Measurements from ENCODE around the gene TMEM63A. TPM values are rescaled to one million over a fixed set of nuclear protein-coding genes. Genes with fewer than 3 reads are reported as not detected.
"Not testable (repeated sequence)": the region's sequence is repeated elsewhere in the genome, so short reads cannot be mapped to it uniquely, and the experiment has no call there.

The TMEM63A gene
- polyA plus RNA-seq, 2 of the 4 experiments (the other 2 are of a cell fraction) = 7.5 to 9.5 TPM

DNA sequence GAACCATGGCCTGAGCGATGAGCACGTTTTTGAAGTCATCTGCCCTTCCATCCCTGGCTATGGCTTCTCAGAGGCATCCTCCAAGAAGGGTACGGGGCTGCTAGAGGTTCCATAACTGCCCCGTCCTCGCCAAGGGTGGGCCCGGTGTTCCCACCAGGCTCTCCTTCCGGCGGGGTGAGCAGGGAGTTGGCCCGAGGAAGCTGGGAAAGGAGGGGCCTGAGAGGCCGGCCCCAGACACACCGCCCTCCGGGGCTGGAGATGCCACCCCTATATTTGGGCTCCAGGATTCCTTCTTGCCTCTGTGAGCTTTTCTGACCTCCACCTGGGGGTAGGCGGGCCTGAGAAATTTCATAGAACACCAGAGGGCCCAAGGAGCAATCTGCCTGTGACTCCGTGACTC is 43.4 kb downstream of the TMEM63A start (continued):
- TF ChIP-seq, protein P1, sequence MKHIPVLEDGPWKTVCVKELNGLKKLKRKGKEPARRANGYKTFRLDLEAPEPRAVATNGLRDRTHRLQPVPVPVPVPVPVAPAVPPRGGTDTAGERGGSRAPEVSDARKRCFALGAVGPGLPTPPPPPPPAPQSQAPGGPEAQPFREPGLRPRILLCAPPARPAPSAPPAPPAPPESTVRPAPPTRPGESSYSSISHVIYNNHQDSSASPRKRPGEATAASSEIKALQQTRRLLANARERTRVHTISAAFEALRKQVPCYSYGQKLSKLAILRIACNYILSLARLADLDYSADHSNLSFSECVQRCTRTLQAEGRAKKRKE (CRISPR knock-in tag; IDR thresholded peaks at IDR 0.05; ENCODE audit: low read depth) = no peak
- TF ChIP-seq TFCP2L1 (CRISPR knock-in tag; IDR thresholded peaks at IDR 0.05) = no peak
- TF ChIP-seq ZNF302 (CRISPR knock-in tag; IDR thresholded peaks at IDR 0.05) = no peak
- TF ChIP-seq CHD2 (IDR thresholded peaks at IDR 0.05; ENCODE audit: low read length, partially characterized antibody) = no peak
- TF ChIP-seq CBX2 (IDR thresholded peaks at IDR 0.05; ENCODE audit: borderline replicate concordance, low read depth) = no peak
- TF ChIP-seq FOXS1 (CRISPR knock-in tag; IDR thresholded peaks at IDR 0.05) = no peak
- TF ChIP-seq GATA3 (IDR thresholded peaks at IDR 0.05; ENCODE audit: borderline replicate concordance) = no peak

DNA sequence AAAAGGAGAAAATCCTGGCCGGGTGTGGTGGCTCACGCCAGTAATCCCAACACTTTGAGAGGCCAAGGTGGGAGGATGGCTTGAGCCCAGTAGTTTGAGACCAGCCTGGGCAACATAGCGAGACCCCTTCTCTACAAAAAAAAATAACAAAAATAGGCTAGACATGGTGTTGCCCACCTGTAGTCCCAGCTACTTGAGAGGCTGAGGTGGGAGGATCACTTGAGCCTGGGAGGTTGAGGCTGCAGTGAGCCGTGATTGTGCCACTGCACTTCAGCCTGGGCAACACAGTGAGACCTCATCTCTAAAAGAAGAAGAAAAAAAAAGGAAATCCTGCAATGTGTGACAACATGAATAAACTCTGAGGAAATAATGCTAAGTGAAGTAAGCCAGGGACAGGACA is 45.9 kb downstream of the TMEM63A start:
- POLR2A ChIA-PET = not testable (repeated sequence)

DNA sequence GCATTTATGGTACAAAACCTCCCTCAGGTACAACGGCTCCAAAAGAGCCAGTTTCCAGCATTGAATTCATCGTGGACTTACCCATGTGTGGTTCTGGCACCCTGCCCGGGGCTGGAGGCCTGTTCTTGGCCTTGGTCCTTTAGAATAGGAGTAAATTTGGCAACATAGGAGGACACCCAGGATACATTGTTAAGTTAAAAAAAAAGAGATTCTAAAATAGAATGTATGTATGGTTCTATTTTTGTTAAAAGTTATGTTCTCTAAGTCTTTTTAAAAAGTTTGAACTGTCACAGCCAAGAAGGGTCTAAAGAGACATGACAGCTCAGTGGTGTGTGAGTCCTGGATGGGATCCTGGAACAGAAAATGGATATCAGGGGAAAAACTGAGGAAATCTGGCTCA is 46.3 kb downstream of the TMEM63A start:
- no peak for FAIRE-seq
- TF ChIP-seq FOSB (CRISPR knock-in tag; IDR thresholded peaks at IDR 0.05) (no peak), KDM1A (IDR thresholded peaks at IDR 0.05; ENCODE audit: low read depth) (no peak), SMC3 (IDR thresholded peaks at IDR 0.05) (no peak), EHF (CRISPR knock-in tag; IDR thresholded peaks at IDR 0.05) (no peak), JUN (IDR thresholded peaks at IDR 0.05) (no peak), CBX2 (IDR thresholded peaks at IDR 0.05; ENCODE audit: borderline replicate concordance, low read depth) (no peak), CEBPB (IDR thresholded peaks at IDR 0.05) (no peak), HOXB13 (CRISPR knock-in tag; IDR thresholded peaks at IDR 0.05; ENCODE audit: low read depth) (no peak)
- TF ChIP-seq, protein P2, sequence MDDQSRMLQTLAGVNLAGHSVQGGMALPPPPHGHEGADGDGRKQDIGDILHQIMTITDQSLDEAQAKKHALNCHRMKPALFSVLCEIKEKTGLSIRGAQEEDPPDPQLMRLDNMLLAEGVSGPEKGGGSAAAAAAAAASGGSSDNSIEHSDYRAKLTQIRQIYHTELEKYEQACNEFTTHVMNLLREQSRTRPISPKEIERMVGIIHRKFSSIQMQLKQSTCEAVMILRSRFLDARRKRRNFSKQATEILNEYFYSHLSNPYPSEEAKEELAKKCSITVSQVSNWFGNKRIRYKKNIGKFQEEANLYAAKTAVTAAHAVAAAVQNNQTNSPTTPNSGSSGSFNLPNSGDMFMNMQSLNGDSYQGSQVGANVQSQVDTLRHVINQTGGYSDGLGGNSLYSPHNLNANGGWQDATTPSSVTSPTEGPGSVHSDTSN (IDR thresholded peaks at IDR 0.05) = no peak
- Histone ChIP-seq H3K9me3 (no peaks in the 10 kb centered on the region), H3K4me1 (no peaks in the 10 kb centered on the region), H3K27ac (no peak overlapping the region), H3K4me3 (no peak overlapping the region), H3K4me2 (no peak overlapping the region)
- no peak for DNase-seq (ENCODE audit: low read depth in 1 of 2, low spot score in 1 of 2)
- CTCF ChIA-PET = interaction anchor here (0.7 to 2.2 kb wide), 5 partner anchors 9 to 362 kb away, joined by 3 to 9 read pairs (median 4); partner anchors contain the start of gene EPHX1
- ATAC-seq = no peak
- WGBS (ENCODE audit: missing lambda C conversion rate) = 89% methylated on average over 3 of the region's 3 CpGs
- POLR2A ChIA-PET = interaction anchor here (0.6 kb wide), 1 partner anchor 68 kb away, joined by 4 read pairs; no protein-coding TSS in a partner anchor

More for the DNA sequence above, 45.9 kb downstream of the TMEM63A start:
- ATAC-seq; H3K4me3 ChIP-seq; H3K4me1 ChIP-seq; H3K27ac ChIP-seq; FAIRE-seq; H3K4me2 ChIP-seq; H3K9me3 ChIP-seq; DNase-seq (ENCODE audit: low read depth in 1 of 2, low spot score in 1 of 2): not testable (repeated sequence)
- CTCF ChIA-PET = interaction anchor here (0.7 to 1.7 kb wide), 2 partner anchors 9 to 75 kb away, joined by 3 to 5 read pairs; no protein-coding TSS in a partner anchor
- 95% methylated on average over 4 of the region's 4 CpGs for WGBS (ENCODE audit: missing lambda C conversion rate)

DNA sequence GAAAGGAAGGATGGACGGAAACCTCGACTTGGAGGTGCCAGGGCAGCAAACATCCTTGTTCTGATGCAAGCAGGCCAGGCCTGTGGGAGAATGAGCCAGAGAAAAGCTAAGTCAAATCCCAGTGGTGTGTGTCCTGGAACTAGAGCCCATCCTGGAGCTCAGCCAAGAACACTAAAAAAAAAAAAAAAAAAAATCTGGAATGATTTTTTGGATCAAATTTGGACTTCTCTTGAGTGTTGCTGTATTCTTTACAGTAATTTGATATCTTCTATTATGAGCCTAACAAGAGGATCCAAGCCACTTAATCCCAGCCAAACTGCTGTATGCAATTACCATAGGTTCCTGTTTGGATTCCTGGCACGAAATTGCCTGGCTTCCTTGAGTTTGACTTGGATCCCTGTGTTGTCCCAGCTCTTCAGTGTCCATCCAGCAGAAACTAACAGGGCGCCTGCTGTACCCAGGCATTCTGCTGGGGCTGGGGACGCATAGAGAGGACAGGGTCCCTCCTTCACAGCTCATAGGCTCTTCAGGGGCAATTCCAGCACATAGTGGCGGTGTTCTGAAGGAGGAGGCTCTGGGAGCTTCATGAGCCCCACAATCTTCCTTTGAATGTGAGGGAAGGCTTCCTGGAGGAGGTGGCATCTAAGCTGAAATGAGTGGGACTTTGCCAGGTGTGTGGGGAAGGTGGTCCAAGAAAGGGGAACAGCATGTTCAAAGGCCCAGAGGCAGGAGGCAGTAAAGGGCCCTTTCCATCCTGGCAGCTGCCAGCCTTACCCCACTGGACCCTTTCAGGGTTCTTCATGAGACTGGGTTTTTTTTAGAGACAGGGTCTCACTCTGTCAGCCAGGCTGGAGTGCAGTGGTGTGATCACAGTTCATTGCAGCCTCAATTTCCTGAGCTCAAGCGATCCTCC is 47.5 kb downstream of the TMEM63A start:
- DNase-seq (ENCODE audit: low read depth in 1 of 2, low spot score in 1 of 2) (no peak), ATAC-seq (peak in 1 of 2 experiments; percentile 48; a peak in 3 of 6 replicates), FAIRE-seq (no peak)
- no peak overlapping the region for H3K4me3 ChIP-seq
- ChIA-PET POLR2A (interaction anchor here (0.6 kb wide), 1 partner anchor 328 kb away, joined by 4 read pairs; no protein-coding TSS in a partner anchor), CTCF (interaction anchor here (0.7 to 2.5 kb wide), 10 partner anchors 8 to 361 kb away, joined by 3 to 11 read pairs (median 4); partner anchors contain the start of gene EPHX1)
- no peaks in the 10 kb centered on the region for H3K9me3 ChIP-seq
- H3K4me1 ChIP-seq = no peaks in the 10 kb centered on the region
- WGBS (ENCODE audit: missing lambda C conversion rate) = 82% methylated on average over 7 of the region's 7 CpGs
- H3K4me2 ChIP-seq = no peak overlapping the region
- no peak for TF ChIP-seq ZNF302 (CRISPR knock-in tag; IDR thresholded peaks at IDR 0.05)
- peak; percentile 68 for TF ChIP-seq ZFP36 (IDR thresholded peaks at IDR 0.05; ENCODE audit: borderline replicate concordance, partially characterized antibody)
- H3K27ac ChIP-seq = no peak overlapping the region
